Fibroblast of lung (primary cell): Measurements from ENCODE around the gene DLGAP4. TPM values are rescaled to one million over a fixed set of nuclear protein-coding genes. Genes with fewer than 3 reads are reported as not detected.

Source experiments
- DNase-seq, 2 donors: peaks; one replicate each; pipeline versions ENCODE4 v3.0.0 to v3.0.0-alpha.2; 2010; ENCODE audit warnings: low read depth in 2 of 2
- H2AFZ ChIP-seq: 2 replicates; pipeline ENCODE4 v1.5.1; 2012; ENCODE audit warnings: low read length, control low read depth, inconsistent platforms
- H3K27ac ChIP-seq: 2 replicates; pipeline ENCODE4 v1.5.1; 2011; ENCODE audit warnings: low read length, control low read depth; ENCODE audit not compliant: insufficient read depth
- H3K27me3 ChIP-seq: 2 replicates; pipeline ENCODE4 v1.5.1; 2011; ENCODE audit warnings: mild to moderate bottlenecking, low read length; ENCODE audit not compliant: control insufficient read depth, insufficient read depth
- H3K36me3 ChIP-seq: 2 replicates; pipeline ENCODE4 v1.5.1; 2011; ENCODE audit warnings: low read length; ENCODE audit not compliant: control insufficient read depth, insufficient read depth
- H3K4me1 ChIP-seq: 2 replicates; pipeline ENCODE4 v1.5.1; 2011; ENCODE audit warnings: low read length; ENCODE audit not compliant: control insufficient read depth, insufficient read depth; ENCODE audit errors: extremely low read depth
- H3K4me2 ChIP-seq: 2 replicates; pipeline ENCODE4 v1.5.1; 2011; ENCODE audit warnings: low read length, control low read depth; ENCODE audit not compliant: insufficient read depth; ENCODE audit errors: extremely low read depth
- H3K4me3 ChIP-seq, 4 experiments: fragments of 200-600 bp in 1 of 4; sonication (generic) in 1 of 4; replicated peaks in 1 of 4; 2 replicates each; pipeline ENCODE4 v1.5.1; 2011 to 2016; ENCODE audit warnings: low read length in 4 of 4, low read depth in 3 of 4, mild to moderate bottlenecking in 3 of 4, control low read depth in 2 of 4, inconsistent platforms in 1 of 4, mixed read lengths in 1 of 4; ENCODE audit not compliant: insufficient read depth in 1 of 4; ENCODE audit errors: control extremely low read depth in 1 of 4
- H3K79me2 ChIP-seq: 2 replicates; pipeline ENCODE4 v1.5.1; 2012; ENCODE audit warnings: mild to moderate bottlenecking, low read length, inconsistent platforms; ENCODE audit not compliant: control insufficient read depth, insufficient read depth
- H3K9ac ChIP-seq: 2 replicates; pipeline ENCODE4 v1.5.1; 2011; ENCODE audit warnings: mild to moderate bottlenecking, low read length, control low read depth; ENCODE audit not compliant: insufficient read depth
- H3K9me3 ChIP-seq: 2 replicates; pipeline ENCODE4 v1.5.1; 2012; ENCODE audit warnings: low read depth, low read length; ENCODE audit not compliant: control insufficient read depth, insufficient read depth
- H4K20me1 ChIP-seq: 2 replicates; pipeline ENCODE4 v1.5.1; 2011; ENCODE audit warnings: low read length; ENCODE audit not compliant: control insufficient read depth, insufficient read depth; ENCODE audit errors: extremely low read depth
- EZH2 ChIP-seq: IDR thresholded peaks from 2 replicates; pipeline ENCODE4 v1.5.1; 2012; ENCODE audit warnings: low read length, control low read depth, mild to moderate bottlenecking; ENCODE audit errors: missing control alignments
- polyA plus RNA-seq, 2 donors: library from polyadenylated mRNA; depleted of rRNA in 1 of 2; stranded (reverse) in 1 of 2; unstranded in 1 of 2; fragments of >200 nt; gene quantifications; 2 replicates each; pipeline ENCODE4 v1.2.1, GENCODE V29; 2011 to 2012; ENCODE audit warnings: missing spikeins in 1 of 2
- total RNA-seq: library from RNA; depleted of rRNA; stranded (reverse); fragments of >200 nt; gene quantifications from 2 replicates; pipeline ENCODE4 v1.2.1, GENCODE V29; 2014
- TF ChIP-seq, protein P1 (sequence below), 2 donors: IDR thresholded peaks in 1 of 2; conservative IDR thresholded peaks in 1 of 2; 1 replicate in 1 of 2; 2 replicates in 1 of 2; pipeline ENCODE4 v1.5.1; 2011 to 2012; ENCODE audit warnings: low read length in 2 of 2, control low read depth in 1 of 2, inconsistent platforms in 1 of 2, low read depth in 1 of 2, mild to moderate bottlenecking in 1 of 2

The DLGAP4 gene
- total and polyA plus RNA-seq, 2 donors (not counting 1 experiment from before 2014, with no cell fraction given): 25.9 to 26.9 TPM

- Histone ChIP-seq H3K4me1 (no peaks in the 10 kb centered on the region), H3K79me2 (no peaks in the 10 kb centered on the region), H4K20me1 (no peaks in the 10 kb centered on the region), H3K9me3 (no peaks in the 10 kb centered on the region), H3K36me3 (no peaks in the 10 kb centered on the region), H3K27ac (no peak overlapping the region), H3K9ac (no peak overlapping the region), H3K27me3 (no peaks in the 10 kb centered on the region), H2AFZ (no peak overlapping the region), H3K4me3 (no peak overlapping the region), H3K4me2 (no peak overlapping the region)
- TF ChIP-seq EZH2: no peak
- no peak for DNase-seq
Observed at GRCh38 chr20:36351937-36352336, 45.8 kb downstream of the DLGAP4 start.

DNA sequence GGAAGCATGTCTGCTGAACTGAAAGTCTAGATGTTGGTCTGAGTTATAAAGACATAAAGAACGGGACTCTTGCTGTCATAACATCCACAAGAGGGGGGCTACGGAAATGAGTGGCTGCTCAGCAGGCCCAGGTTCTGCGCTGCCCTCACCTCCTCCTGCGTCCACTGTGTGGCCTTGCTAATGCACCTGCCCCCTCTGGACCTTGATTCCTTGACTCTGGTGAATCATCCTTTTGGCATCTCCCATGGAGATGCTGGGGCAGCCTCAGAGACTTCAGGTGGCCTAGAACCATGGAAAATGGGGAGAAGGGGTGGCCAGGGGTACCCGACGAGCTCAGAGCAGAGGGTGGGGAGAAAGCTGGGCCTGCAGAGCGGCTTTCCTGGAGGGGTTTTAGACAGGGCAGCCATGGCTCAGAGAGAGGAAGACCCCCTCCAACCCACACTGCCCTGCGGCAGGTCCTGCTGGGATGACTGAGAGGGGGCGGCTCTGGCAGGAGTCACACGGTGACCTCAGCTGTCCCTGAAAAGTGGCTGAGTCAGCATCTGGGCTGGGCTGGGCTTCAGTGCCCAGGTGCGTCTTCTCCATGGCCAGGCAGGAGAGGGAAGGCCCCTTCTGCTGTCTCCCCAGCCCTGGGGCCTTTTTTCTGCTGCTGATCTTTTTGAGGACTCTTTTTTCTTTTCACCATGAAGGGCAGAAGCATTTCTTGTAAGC, 46.9 kb downstream of the DLGAP4 start:
- DNase-seq: no peak
- no peaks in the 10 kb centered on the region for H3K36me3 ChIP-seq
- H3K27ac ChIP-seq: no peak overlapping the region
- no peaks in the 10 kb centered on the region for H3K79me2 ChIP-seq
- no peaks in the 10 kb centered on the region for H3K4me1 ChIP-seq
- H2AFZ ChIP-seq: no peak overlapping the region
- H3K4me3 ChIP-seq: no peak overlapping the region
- TF ChIP-seq EZH2: no peak
- TF ChIP-seq, protein P1, sequence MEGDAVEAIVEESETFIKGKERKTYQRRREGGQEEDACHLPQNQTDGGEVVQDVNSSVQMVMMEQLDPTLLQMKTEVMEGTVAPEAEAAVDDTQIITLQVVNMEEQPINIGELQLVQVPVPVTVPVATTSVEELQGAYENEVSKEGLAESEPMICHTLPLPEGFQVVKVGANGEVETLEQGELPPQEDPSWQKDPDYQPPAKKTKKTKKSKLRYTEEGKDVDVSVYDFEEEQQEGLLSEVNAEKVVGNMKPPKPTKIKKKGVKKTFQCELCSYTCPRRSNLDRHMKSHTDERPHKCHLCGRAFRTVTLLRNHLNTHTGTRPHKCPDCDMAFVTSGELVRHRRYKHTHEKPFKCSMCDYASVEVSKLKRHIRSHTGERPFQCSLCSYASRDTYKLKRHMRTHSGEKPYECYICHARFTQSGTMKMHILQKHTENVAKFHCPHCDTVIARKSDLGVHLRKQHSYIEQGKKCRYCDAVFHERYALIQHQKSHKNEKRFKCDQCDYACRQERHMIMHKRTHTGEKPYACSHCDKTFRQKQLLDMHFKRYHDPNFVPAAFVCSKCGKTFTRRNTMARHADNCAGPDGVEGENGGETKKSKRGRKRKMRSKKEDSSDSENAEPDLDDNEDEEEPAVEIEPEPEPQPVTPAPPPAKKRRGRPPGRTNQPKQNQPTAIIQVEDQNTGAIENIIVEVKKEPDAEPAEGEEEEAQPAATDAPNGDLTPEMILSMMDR (conservative IDR thresholded peaks at IDR 0.05 in 1 of 2, IDR thresholded peaks at IDR 0.05 in 1 of 2; ENCODE audit: low read depth in 1 of 2, low read length in 2 of 2): no peak
- no peaks in the 10 kb centered on the region for H3K27me3 ChIP-seq
- H4K20me1 ChIP-seq: no peaks in the 10 kb centered on the region
- H3K9ac ChIP-seq: no peak overlapping the region
- H3K4me2 ChIP-seq: no peak overlapping the region
- no peaks in the 10 kb centered on the region for H3K9me3 ChIP-seq

- no peaks in the 10 kb centered on the region for H3K4me1 ChIP-seq
- H3K4me3 ChIP-seq: no peak overlapping the region
- H3K4me2 ChIP-seq: no peak overlapping the region
- TF ChIP-seq EZH2: no peak
- TF ChIP-seq, protein P1 (conservative IDR thresholded peaks at IDR 0.05 in 1 of 2, IDR thresholded peaks at IDR 0.05 in 1 of 2; ENCODE audit: low read depth in 1 of 2, low read length in 2 of 2): no peak
- no peaks in the 10 kb centered on the region for H3K9me3 ChIP-seq
- H3K27ac ChIP-seq: no peak overlapping the region
- no peak overlapping the region for H3K9ac ChIP-seq
- no peaks in the 10 kb centered on the region for H3K79me2 ChIP-seq
- H2AFZ ChIP-seq: no peak overlapping the region
- no peaks in the 10 kb centered on the region for H3K36me3 ChIP-seq
- no peaks in the 10 kb centered on the region for H3K27me3 ChIP-seq
- no peak for DNase-seq
- H4K20me1 ChIP-seq: no peaks in the 10 kb centered on the region
Observed at GRCh38 chr20:36353740-36354139, 47.6 kb downstream of the DLGAP4 start.
